GM13977 (cell line): Measurements from ENCODE around the gene LYPD4.
A peak's percentile ranks its signal among the peaks of the same experiment; 100 is the strongest.

Experiments used
- DNase-seq: peaks from one replicate; pipeline ENCODE4 v3.0.0; 2012; ENCODE audit warnings: low spot score
- CTCF ChIP-seq: IDR thresholded peaks from 2 replicates; pipeline ENCODE4 v1.5.1; 2012; ENCODE audit warnings: mild to moderate bottlenecking, control low read depth; ENCODE audit not compliant: insufficient read depth; ENCODE audit errors: extremely low read depth, missing control alignments
- in situ Hi-C: fragments of 300-500 bp; cut with MboI; formaldehyde crosslinking; loops from one replicate; pipeline ENCODE4 v1.12.0; 2022; ENCODE audit warnings: low sequenced_read_pairs, low pct_unique_long_range_greater_than_20kb, mixed read lengths, inconsistent platforms; ENCODE audit not compliant: unreplicated experiment

LYPD4 gene

GRCh38 chr19:41872775-41873647, 28.5 kb upstream of the LYPD4 start:
- peak; percentile 96 for TF ChIP-seq CTCF
- in situ Hi-C loops, result loop anchor here (5.0 kb wide), 1 partner anchor 79 kb away; no protein-coding TSS in a partner anchor
- no peak for DNase-seq

DNA sequence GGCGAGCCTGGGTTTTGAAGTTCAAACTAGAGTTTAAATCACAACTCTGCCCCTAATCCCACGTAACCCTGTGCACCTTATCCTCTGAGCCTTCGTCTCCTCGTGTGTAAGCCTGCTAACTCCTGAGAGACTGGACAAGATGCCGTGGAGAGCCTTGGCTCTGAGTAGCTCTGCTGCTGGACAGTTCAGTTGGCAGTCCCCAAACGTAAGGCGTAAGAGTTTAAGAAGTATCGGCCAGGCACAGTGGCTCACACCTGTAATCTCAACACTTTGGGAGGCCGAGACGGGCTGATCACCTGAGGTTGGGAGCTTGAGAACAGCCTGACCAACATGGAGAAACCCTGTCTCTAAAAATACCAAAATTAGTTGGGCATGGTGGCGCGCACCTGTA, 27.9 kb upstream of the LYPD4 start:
- in situ Hi-C loops, result loop anchor here (5.0 kb wide), 1 partner anchor 80 kb away; no protein-coding TSS in a partner anchor
- no peak for DNase-seq

GRCh38 chr19:41871573-41872383, 27.3 kb upstream of the LYPD4 start:
- DNase-seq, result peak; percentile 77
- TF ChIP-seq CTCF, result no peak
- in situ Hi-C loops, result loop anchor here (5.0 kb wide), 1 partner anchor 81 kb away; no protein-coding TSS in a partner anchor

More for the DNA sequence above, 27.9 kb upstream of the LYPD4 start:
- TF ChIP-seq CTCF, result no peak

DNA sequence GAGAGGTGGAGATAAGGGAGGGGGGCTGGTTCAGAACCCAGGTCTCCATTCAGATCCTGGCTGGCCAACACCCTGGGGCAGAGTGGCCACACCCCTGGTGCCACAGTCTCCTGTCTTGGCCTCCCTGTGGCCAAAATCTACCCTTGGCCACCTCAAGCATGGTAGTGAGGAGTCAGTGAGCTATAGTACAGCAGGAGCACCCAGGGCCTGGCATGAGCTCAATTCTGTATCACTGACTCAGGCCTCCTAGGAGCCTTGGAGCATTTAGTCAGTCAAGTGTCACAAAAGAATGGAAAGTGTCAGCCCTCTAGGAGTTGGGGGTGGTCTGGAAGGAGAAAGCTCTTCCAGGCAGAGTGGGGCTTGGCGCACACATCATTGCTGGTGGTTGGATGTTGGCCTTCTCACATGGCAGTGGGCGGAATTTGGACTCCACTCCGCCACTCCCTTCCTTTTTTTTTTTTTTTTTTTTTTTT, 26.0 kb upstream of the LYPD4 start:
- TF ChIP-seq CTCF, result no peak
- no peak for DNase-seq
- in situ Hi-C loops, result loop anchor here (5.0 kb wide), 1 partner anchor 82 kb away; no protein-coding TSS in a partner anchor

- no peak for DNase-seq
- in situ Hi-C loops, result no loop called here
- TF ChIP-seq CTCF, result no peak
Measured at GRCh38 chr19:41869374-41869955, 25.0 kb upstream of the LYPD4 start.

GRCh38 chr19:41868989-41869300, 24.5 kb upstream of the LYPD4 start:
- in situ Hi-C loops, result no loop called here
- TF ChIP-seq CTCF, result no peak
- DNase-seq, result no peak
